Mesendoderm (in vitro differentiated cells): ENCODE measurements around the gene TANC1.

Experiments used
- DNase-seq: peaks from one replicate; pipeline ENCODE4 v3.0.0; 2013
- H2AK5ac ChIP-seq: 2 replicates; pipeline ENCODE4 v1.6.1; 2013; ENCODE audit warnings: low read length, inconsistent platforms
- H2BK120ac ChIP-seq: 2 replicates; pipeline ENCODE4 v1.6.1; 2013; ENCODE audit warnings: low read depth, mild to moderate bottlenecking, low read length, moderate library complexity, mixed read lengths
- H2BK15ac ChIP-seq: replicated peaks from 2 replicates; pipeline ENCODE4 v1.6.1; 2013; ENCODE audit warnings: low read depth, mild to moderate bottlenecking, moderate library complexity
- H2BK5ac ChIP-seq: 2 replicates; pipeline ENCODE4 v1.6.1; 2013; ENCODE audit warnings: low read length, inconsistent platforms
- H3K18ac ChIP-seq: 2 replicates; pipeline ENCODE4 v1.6.1; 2013; ENCODE audit warnings: mild to moderate bottlenecking, low read length, mixed read lengths
- H3K23ac ChIP-seq: one replicate; pipeline ENCODE4 v1.6.1; 2013; ENCODE audit warnings: low read length
- H3K27ac ChIP-seq: 2 replicates; pipeline ENCODE4 v1.5.1; 2013; ENCODE audit warnings: low read depth, mild to moderate bottlenecking, inconsistent platforms, low read length, moderate library complexity
- H3K27me3 ChIP-seq: 2 replicates; pipeline ENCODE4 v1.6.1; 2013; ENCODE audit warnings: low read length, control low read depth, mild to moderate bottlenecking, inconsistent platforms; ENCODE audit not compliant: insufficient read depth, poor library complexity
- H3K36me3 ChIP-seq: 2 replicates; pipeline ENCODE4 v1.6.1; 2013; ENCODE audit warnings: low read length, inconsistent platforms; ENCODE audit not compliant: control insufficient read depth, insufficient read depth
- H3K4ac ChIP-seq: one replicate; pipeline ENCODE4 v1.6.1; 2013; ENCODE audit warnings: low read depth, mild to moderate bottlenecking, low read length, moderate library complexity
- H3K4me1 ChIP-seq: 2 replicates; pipeline ENCODE4 v1.6.1; 2013; ENCODE audit warnings: low read depth, low read length, inconsistent platforms; ENCODE audit not compliant: control insufficient read depth
- H3K4me2 ChIP-seq: 2 replicates; pipeline ENCODE4 v1.6.1; 2013; ENCODE audit warnings: low read length
- H3K4me3 ChIP-seq: 2 replicates; pipeline ENCODE4 v1.5.1; 2013; ENCODE audit warnings: mild to moderate bottlenecking, low read length
- H3K56ac ChIP-seq: one replicate; pipeline ENCODE4 v1.6.1; 2013; ENCODE audit warnings: low read length
- H3K79me1 ChIP-seq: 2 replicates; pipeline ENCODE4 v1.6.1; 2013; ENCODE audit warnings: low read length, inconsistent platforms
- H3K79me2 ChIP-seq: 2 replicates; pipeline ENCODE4 v1.6.1; 2013; ENCODE audit warnings: mild to moderate bottlenecking, low read length; ENCODE audit not compliant: control insufficient read depth, insufficient read depth
- H3K9ac ChIP-seq: 2 replicates; pipeline ENCODE4 v1.6.1; 2013; ENCODE audit warnings: low read length, inconsistent platforms
- H4K5ac ChIP-seq: one replicate; pipeline ENCODE4 v1.6.1; 2013; ENCODE audit warnings: low read length
- H4K8ac ChIP-seq: one replicate; pipeline ENCODE4 v1.6.1; 2013; ENCODE audit warnings: low read depth, mild to moderate bottlenecking, control low read depth, low read length, moderate library complexity
- WGBS: extraction: QIAGEN DNeasy Blood & Tissue Kit; methylation state at CpG from one replicate; pipeline ENCODE4 v1.1.7; 2013; ENCODE audit warnings: low lambda C conversion rate, missing lambda C conversion rate; ENCODE audit not compliant: insufficient coverage; ENCODE audit errors: extremely low coverage; 5-methylcytosine and 5-hydroxymethylcytosine counted together

TANC1 gene

DNA sequence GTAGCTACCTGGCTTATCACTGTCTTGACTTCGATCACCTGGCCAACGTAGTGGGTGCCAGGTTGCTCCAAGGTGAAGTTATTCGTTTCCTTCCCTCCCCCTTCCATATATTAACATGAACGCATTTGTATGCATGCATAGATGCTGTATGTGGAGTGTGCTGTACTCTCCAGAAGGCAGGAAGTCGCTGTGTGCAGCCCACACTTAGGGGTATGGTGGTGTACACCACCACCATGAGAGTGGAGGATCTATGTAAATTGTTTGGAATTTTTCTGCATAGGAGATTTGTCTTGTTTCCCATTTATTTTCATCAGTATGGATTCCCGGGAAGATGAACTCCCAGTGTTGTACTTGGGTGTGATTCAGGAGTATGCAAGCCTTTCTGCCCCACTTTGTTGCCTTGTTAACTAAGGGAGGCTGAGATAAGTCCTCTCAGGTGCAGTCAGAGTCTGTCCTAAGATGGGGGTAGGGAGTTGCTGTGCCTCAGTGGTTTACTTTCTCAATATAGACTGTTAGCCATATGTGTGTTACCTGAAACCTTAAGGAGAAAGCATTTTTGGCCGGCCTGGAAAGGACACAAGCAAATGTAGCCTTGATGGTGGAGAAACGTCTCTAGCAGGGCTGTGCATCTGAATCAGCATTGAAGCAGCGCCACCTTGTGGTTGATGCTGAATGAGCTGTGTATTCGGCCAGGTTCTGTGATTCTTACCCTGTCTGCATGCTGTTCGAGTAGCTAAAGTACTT is 149.8 kb downstream of the TANC1 start:
- Histone ChIP-seq H3K27me3 (no peaks in the 10 kb centered on the region), H2BK120ac (no peak overlapping the region), H3K79me1 (no peaks in the 10 kb centered on the region), H2AK5ac (no peak overlapping the region), H3K4me2 (no peak overlapping the region), H2BK15ac (no peak overlapping the region), H3K18ac (no peak overlapping the region), H2BK5ac (no peak overlapping the region), H4K5ac (no peak overlapping the region), H4K8ac (no peak overlapping the region), H3K79me2 (no peaks in the 10 kb centered on the region), H3K23ac (no peak overlapping the region), H3K36me3 (no peaks in the 10 kb centered on the region), H3K27ac (no peak overlapping the region), H3K4me1 (no peaks in the 10 kb centered on the region), H3K4ac (no peak overlapping the region), H3K4me3 (no peak overlapping the region), H3K9ac (no peak overlapping the region), H3K56ac (no peak overlapping the region)
- WGBS = no CpG with 5 or more reads among the region's 11 CpGs
- peak; percentile 86 for DNase-seq

DNA sequence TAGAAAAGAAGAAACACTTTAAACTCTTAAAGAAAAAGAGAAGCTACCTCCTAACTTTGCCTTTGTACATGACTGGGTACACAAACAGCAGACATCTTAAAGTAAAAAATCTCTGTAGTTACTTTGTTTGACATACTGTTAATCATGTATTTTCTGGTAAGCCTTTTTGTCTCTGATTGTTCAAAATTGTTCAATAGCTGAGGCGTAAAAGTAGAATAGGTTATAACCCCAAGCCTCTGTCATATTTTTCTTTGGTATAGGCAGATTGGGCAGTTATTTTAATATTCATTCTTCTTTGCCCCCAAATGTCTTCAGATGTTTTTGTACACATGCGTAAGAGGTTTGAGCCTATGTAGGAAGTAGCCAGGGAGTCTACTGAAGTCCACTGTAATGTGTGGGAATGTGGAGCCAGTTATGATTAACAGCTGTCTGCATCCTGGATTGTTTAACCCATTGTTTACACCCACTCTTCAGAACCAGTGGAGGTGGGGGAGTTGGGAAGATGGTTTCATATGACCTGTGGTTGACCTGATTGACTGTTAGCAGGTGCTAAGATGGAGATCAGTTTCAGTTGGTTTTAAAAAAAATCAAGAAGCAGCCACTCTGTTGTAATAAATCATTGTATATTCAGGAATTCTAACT is 150.5 kb downstream of the TANC1 start:
- Histone ChIP-seq H2BK120ac (no peak overlapping the region), H3K4me1 (no peaks in the 10 kb centered on the region), H3K4ac (no peak overlapping the region), H3K18ac (no peak overlapping the region), H3K36me3 (no peaks in the 10 kb centered on the region), H3K27me3 (no peaks in the 10 kb centered on the region), H3K79me1 (no peaks in the 10 kb centered on the region), H3K4me3 (no peak overlapping the region), H2BK15ac (no peak overlapping the region), H4K8ac (no peak overlapping the region), H3K4me2 (no peak overlapping the region), H3K27ac (no peak overlapping the region), H3K56ac (no peak overlapping the region), H3K9ac (no peak overlapping the region), H2BK5ac (no peak overlapping the region), H2AK5ac (no peak overlapping the region), H3K79me2 (no peaks in the 10 kb centered on the region), H3K23ac (no peak overlapping the region), H4K5ac (no peak overlapping the region)
- WGBS = no CpG with 5 or more reads among the region's 2 CpGs
- no peak for DNase-seq

DNA sequence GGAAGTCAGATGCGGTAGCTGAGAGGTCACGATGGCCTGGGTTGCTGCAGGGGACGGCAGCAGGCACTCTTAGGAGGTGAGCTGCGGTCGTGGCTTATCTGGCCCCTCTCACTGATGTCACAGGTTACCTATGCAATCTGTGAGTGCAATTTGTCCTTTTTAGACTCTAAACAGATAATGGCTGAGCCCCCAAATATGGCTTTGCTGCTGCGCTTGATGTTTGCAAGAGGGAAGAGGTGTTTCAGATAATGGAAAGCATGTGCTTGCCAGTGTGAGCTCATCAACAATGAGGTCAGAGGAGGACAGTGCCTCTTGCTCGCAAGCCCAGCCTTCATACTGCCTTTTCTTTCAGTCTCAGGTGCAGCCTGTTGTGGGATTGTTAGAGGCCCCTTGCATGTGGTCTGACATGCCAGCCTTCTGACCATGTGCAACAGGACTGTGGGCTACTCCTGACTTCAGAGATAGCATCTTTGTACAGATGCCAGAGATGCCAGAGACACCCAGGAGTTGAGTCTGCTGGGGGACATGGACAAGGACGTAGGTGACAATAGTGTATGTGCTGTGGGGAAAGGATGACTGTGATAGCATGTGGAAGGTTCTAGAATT is 151.3 kb downstream of the TANC1 start:
- no peak overlapping the region for H2AK5ac ChIP-seq
- peak; percentile 31 for DNase-seq
- no peak overlapping the region for H3K4me3 ChIP-seq
- no peaks in the 10 kb centered on the region for H3K79me2 ChIP-seq
- no peak overlapping the region for H3K9ac ChIP-seq
- H2BK15ac ChIP-seq = no peak overlapping the region
- H2BK120ac ChIP-seq = no peak overlapping the region
- no peaks in the 10 kb centered on the region for H3K27me3 ChIP-seq
- H3K4me2 ChIP-seq = no peak overlapping the region
- no peak overlapping the region for H4K8ac ChIP-seq
- H3K56ac ChIP-seq = peak overlapping the region; percentile 49
- H3K4me1 ChIP-seq = no peaks in the 10 kb centered on the region
- H3K27ac ChIP-seq = no peak overlapping the region
- no peak overlapping the region for H3K23ac ChIP-seq
- H3K79me1 ChIP-seq = no peaks in the 10 kb centered on the region
- no peak overlapping the region for H3K18ac ChIP-seq
- no peak overlapping the region for H3K4ac ChIP-seq
- H4K5ac ChIP-seq = no peak overlapping the region
- H3K36me3 ChIP-seq = no peaks in the 10 kb centered on the region
- H2BK5ac ChIP-seq = no peak overlapping the region
- WGBS = no CpG with 5 or more reads among the region's 8 CpGs

DNA sequence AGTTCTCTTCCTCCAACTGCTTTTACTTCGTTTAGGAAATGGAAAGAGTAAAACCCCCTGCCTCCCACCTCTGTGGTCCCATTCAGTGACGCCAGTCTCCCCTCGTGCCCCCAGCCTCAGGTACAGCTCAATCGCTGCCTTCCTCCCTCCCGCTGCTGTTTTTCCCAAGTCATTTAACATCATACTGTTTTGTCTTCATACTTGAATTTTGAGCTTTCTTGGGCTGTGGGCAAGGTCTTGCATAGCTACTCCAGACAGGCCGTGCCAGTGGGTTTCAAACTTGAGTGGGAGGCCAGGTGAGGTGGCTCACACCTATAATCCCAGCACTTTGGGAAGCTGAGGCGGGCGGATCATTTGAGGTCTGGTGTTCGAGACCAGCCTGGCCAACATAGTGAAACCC is 155.3 kb downstream of the TANC1 start:
- Histone ChIP-seq H3K9ac (no peak overlapping the region), H3K36me3 (no peaks in the 10 kb centered on the region), H3K79me2 (no peaks in the 10 kb centered on the region), H2BK15ac (no peak overlapping the region), H3K56ac (no peak overlapping the region), H2BK120ac (no peak overlapping the region), H3K27ac (peak overlapping the region; percentile 10), H3K23ac (no peak overlapping the region), H3K27me3 (no peaks in the 10 kb centered on the region), H4K5ac (no peak overlapping the region), H2BK5ac (no peak overlapping the region), H4K8ac (no peak overlapping the region), H3K4ac (no peak overlapping the region), H3K4me2 (no peak overlapping the region), H3K79me1 (no peaks in the 10 kb centered on the region), H3K4me1 (peaks cover 5% of the 10 kb centered on the region), H2AK5ac (no peak overlapping the region), H3K4me3 (no peak overlapping the region), H3K18ac (no peak overlapping the region)
- no peak for DNase-seq
- no CpG with 5 or more reads among the region's 9 CpGs for WGBS

DNA sequence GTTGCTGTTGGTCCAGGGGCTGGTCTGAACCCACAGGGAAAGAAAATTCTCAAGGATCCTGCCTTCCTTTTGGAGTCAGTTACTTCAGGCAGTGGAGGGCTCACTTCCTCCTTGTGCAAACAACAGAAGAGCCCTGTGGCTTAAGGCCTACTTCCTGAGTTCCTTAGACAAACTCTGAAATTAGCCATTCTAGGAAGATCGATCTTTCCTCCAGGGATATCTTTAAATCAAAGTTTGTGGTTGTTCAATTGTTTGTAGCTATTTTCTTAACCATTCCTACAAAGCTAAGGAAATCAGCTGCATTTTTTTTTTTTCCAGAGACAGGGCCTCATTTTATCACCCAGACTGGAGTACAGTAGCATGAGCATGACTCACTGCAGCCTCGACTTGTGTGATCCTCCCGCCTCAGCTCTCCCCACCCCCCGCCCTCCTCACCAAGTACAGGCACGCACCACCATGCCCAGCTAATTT is 156.0 kb downstream of the TANC1 start:
- Histone ChIP-seq H3K36me3 (no peaks in the 10 kb centered on the region), H3K27ac (peak overlapping the region; percentile 46), H3K4ac (no peak overlapping the region), H2AK5ac (no peak overlapping the region), H3K9ac (no peak overlapping the region), H3K4me3 (no peak overlapping the region), H2BK120ac (no peak overlapping the region), H4K5ac (no peak overlapping the region), H3K27me3 (no peaks in the 10 kb centered on the region), H3K79me1 (no peaks in the 10 kb centered on the region), H3K23ac (no peak overlapping the region), H3K56ac (peak overlapping the region; percentile 25), H3K4me1 (peaks cover 5% of the 10 kb centered on the region), H3K79me2 (no peaks in the 10 kb centered on the region), H2BK15ac (no peak overlapping the region), H4K8ac (no peak overlapping the region), H3K18ac (no peak overlapping the region), H3K4me2 (no peak overlapping the region), H2BK5ac (no peak overlapping the region)
- WGBS = no CpG with 5 or more reads among the region's 5 CpGs
- DNase-seq = peak; percentile 78
